ENCODE measurements around the gene PLIN5. TPM values are rescaled to one million over a fixed set of nuclear protein-coding genes. Genes with fewer than 3 reads are reported as not detected.

The PLIN5 gene
- total RNA-seq, 1 experiment from 2014 or later: not detected

DNA sequence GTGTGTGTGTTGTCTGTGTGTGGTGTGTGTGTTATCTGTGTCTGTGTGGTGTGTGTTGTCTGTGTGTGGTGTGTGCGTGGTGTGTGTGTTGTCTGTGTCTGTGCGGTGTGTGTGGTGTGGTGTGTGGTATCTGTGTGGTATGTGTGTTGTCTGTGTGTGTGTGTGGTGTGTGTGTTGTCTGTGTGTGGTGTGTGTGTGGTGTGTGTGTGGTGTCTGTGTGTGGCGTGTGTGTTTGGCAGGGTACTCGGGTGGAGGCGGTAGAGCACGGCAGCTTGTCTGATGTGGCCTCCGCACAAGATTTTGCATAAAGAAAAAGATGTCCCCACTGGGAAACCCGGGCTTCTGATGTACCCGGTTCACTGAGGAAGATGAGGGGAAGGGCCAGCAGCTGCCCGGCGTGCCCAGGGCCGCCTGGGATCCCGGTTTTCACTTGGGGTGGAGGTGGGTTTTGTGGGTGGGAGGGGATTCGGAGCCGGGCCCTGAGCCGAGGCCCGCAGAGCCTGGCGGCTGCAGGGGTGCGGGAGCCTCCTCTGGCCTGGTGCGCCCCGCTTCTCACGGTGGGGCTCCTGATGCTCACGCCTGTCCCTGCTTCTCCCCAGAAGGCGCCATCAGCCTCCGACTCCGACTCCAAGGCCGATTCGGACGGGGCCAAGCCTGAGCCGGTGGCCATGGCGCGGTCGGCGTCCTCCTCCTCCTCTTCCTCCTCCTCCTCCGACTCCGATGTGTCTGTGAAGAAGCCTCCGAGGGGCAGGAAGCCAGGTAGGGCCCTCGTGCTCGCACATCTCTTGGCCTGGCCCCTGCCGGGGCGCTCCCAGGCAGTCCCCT lies 41.7 kb downstream of the PLIN5 start:
- no peak for DNase-seq (ENCODE audit: low read depth)

- no peak for DNase-seq (ENCODE audit: low read depth)
Measured at GRCh38 chr19:4492337-4493103, 42.5 kb downstream of the PLIN5 start.

DNA sequence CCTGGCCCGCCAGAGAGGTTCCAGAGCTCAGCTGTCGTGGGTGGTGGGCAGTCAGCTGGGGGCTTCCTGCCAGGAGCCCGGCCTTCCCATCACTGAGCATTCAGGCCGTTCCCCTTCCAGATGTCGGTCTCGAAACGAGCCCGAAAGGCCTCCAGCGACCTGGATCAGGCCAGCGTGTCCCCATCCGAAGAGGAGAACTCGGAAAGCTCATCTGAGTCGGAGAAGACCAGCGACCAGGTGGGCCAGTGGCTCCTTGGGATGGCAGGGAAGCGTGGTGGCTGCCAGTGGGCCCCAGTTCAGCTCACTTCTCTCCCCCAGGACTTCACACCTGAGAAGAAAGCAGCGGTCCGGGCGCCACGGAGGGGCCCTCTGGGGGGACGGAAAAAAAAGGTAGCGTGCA lies 43.6 kb downstream of the PLIN5 start:
- DNase-seq (ENCODE audit: low read depth): no peak

- no peak for DNase-seq (ENCODE audit: low read depth)
Measured at GRCh38 chr19:4488496-4488895, 46.5 kb downstream of the PLIN5 start.

- no peak for DNase-seq (ENCODE audit: low read depth)
Measured at GRCh38 chr19:4487572-4487971, 47.5 kb downstream of the PLIN5 start.

- DNase-seq (ENCODE audit: low read depth): no peak
Measured at GRCh38 chr19:4483385-4483784, 51.6 kb downstream of the PLIN5 start.

DNA sequence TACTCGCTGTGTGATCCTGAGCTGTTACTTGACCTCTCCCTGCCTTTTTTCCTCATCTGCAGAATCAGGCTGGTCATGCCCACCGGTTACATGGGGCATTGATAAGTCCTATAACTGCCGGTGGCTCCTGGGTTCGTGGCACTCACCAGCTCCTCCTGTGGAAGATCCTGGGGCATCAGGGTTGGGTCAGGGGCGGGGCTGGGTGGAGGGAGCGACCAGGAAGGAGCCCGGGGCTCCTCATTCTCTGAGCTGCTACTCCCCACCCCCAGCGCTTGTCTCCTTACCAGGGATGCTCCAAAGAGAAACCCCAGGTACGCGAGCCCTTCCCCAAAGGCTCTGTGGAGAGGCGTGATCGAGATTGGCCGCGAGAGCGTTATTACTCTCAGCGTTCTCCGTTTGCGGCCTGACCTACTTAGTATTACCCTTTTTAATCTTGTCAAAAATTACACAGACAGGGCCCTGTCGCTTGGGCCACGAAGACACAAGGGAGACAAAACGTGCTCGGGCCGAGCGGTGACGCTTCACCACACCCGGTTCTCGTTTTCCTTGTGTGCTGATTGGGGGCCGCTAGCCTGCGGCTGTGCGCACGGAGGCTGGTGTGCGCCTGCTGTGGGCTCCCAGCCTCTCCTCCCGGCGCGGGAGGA lies 52.2 kb downstream of the PLIN5 start:
- DNase-seq (ENCODE audit: low read depth): no peak

DNA sequence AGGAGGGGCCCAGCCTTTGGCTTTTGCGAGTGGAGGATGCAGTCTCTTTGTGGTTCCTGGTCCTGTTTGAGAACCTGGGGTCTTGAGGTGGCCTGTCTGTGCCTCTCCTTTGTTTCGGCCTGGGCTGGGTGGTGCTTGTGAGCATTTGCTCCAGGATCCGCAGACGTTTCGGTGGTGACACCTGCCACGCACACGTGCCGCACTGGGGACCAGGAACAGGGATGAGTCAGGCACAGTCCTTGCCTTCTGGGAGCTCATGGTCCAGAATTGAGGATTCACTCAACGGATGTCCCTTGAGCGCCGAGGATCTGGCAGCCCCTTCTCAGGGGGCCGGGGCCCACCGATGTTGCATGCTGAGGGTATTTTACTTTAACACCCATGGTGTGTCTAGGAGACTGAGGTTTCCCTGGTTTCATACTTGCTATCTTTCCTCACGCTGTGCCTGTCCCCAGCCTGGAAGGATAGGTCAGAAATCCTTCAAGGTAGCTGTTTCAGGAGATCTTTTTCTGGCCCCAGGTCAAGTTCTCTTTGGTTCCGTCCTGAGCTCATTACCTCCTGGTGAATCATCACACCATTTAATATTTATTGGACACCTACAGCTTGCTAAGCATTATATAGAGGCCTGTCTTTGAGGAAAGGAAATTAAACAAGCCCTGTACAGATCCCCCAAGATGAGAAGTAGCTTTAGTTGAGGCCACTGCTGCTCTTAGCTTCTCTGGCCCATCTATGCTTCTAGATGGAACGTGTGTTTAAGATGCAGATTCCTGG lies 57.8 kb downstream of the PLIN5 start:
- no peak for DNase-seq (ENCODE audit: low read depth)

GRCh38 chr19:4474514-4475022 lies 60.5 kb downstream of the PLIN5 start:
- DNase-seq (ENCODE audit: low read depth): peak; percentile 53

DNA sequence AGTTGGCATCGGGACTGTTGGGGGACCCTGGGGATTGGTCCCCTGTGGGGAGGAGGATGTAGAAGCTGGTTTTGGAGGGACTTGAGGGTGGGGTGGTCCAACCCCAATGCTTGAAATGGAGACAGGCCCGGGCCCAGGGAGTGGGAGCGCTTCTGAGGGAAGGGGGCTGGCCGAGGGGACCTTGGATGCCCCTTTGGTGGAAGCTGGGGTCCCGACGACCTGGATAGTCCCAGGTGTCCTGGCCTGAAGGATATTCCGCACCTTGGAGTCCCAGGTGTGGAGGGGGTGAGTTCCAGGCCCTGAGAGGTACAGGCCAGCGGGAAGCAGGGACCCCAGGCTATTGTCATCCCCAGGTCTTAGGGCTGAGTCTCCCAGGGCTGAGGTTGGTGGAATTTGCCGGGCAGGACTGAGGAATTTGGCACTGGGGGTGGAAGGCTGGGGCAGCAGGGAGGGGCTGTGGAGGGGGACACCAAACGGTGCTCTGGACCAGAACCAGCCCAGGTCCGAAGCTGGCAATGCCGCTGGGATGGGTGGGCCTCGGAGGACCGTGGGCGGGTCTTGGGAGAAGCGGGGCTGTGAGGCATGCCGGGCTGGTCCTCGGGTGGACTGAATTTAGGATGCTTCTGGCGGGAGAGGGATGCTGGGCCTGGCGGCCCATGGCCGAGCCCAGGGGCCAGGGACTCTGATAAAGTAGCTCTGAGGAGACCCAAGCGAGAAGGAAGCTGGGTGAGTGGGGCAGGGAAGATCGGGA lies 61.1 kb downstream of the PLIN5 start:
- DNase-seq (ENCODE audit: low read depth): no peak

GRCh38 chr19:4473011-4473762 lies 61.8 kb downstream of the PLIN5 start:
- DNase-seq (ENCODE audit: low read depth): no peak

Other genes with a start within 250 kb of the PLIN5 start
- not detected in 2 replicates for gene TMIGD2, start 232.8 kb downstream of the PLIN5 start, total RNA-seq (2014; rRNA removed; shearing (Covaris generic))
- gene FSD1, start 230.6 kb downstream of the PLIN5 start, total RNA-seq (2014; rRNA removed; shearing (Covaris generic)): 9.7 and 10.0 TPM in 2 replicates
- 2.3 and 3.6 TPM in 2 replicates for gene STAP2, start 196.4 kb downstream of the PLIN5 start, total RNA-seq (2014; rRNA removed; shearing (Covaris generic))
- gene MPND, start 191.7 kb downstream of the PLIN5 start, total RNA-seq (2014; rRNA removed; shearing (Covaris generic)): 1.3 and 2.7 TPM in 2 replicates
- gene SH3GL1, start 134.7 kb downstream of the PLIN5 start, total RNA-seq (2014; rRNA removed; shearing (Covaris generic)): 46.6 and 62.9 TPM in 2 replicates
- 26.5 and 44.1 TPM in 2 replicates for gene CHAF1A, start 132.6 kb downstream of the PLIN5 start, total RNA-seq (2014; rRNA removed; shearing (Covaris generic))
- gene UBXN6, start 77.4 kb downstream of the PLIN5 start, total RNA-seq (2014; rRNA removed; shearing (Covaris generic)): 48.4 and 75.4 TPM in 2 replicates
- 21.4 and 26.4 TPM in 2 replicates for gene HDGFL2, start 62.9 kb downstream of the PLIN5 start, total RNA-seq (2014; rRNA removed; shearing (Covaris generic))
- 0.03 and 0.06 TPM in 2 replicates for gene PLIN4, start 16.7 kb downstream of the PLIN5 start, total RNA-seq (2014; rRNA removed; shearing (Covaris generic))
- gene LRG1, start 4.8 kb upstream of the PLIN5 start, total RNA-seq (2014; rRNA removed; shearing (Covaris generic)): not detected in 2 replicates
- gene SEMA6B, start 24.5 kb upstream of the PLIN5 start, total RNA-seq (2014; rRNA removed; shearing (Covaris generic)): 11.9 and 13.9 TPM in 2 replicates
- gene TNFAIP8L1, start 104.3 kb upstream of the PLIN5 start, total RNA-seq (2014; rRNA removed; shearing (Covaris generic)): 3.0 and 6.1 TPM in 2 replicates
- gene MYDGF, start 135.1 kb upstream of the PLIN5 start, total RNA-seq (2014; rRNA removed; shearing (Covaris generic)): 76.3 and 76.6 TPM in 2 replicates
- gene DPP9, start 188.6 kb upstream of the PLIN5 start, total RNA-seq (2014; rRNA removed; shearing (Covaris generic)): 36.1 and 53.1 TPM in 2 replicates